Mucosa of rectum (tissue), 2 donors: Measurements from ENCODE around the gene AMPD1.
A peak's percentile ranks its signal among the peaks of the same experiment; 100 is the strongest.

ENCODE experiments used
- H3K27ac ChIP-seq, 2 donors: one replicate each; pipeline ENCODE4 v1.7.0; 2013; ENCODE audit warnings: inconsistent platforms in 2 of 2, low read depth in 2 of 2, low read length in 2 of 2
- H3K27me3 ChIP-seq, 2 donors: one replicate each; pipeline ENCODE4 v1.7.0; 2013; ENCODE audit warnings: low read length in 2 of 2; ENCODE audit not compliant: control insufficient read depth in 2 of 2, insufficient read depth in 2 of 2
- H3K36me3 ChIP-seq, 2 donors: one replicate each; pipeline ENCODE4 v1.7.0; 2013; ENCODE audit warnings: low read length in 2 of 2; ENCODE audit not compliant: control insufficient read depth in 2 of 2, insufficient read depth in 2 of 2
- H3K4me1 ChIP-seq, 2 donors: one replicate each; pipeline ENCODE4 v1.7.0; 2013; ENCODE audit warnings: low read length in 2 of 2, mild to moderate bottlenecking in 1 of 2; ENCODE audit not compliant: control insufficient read depth in 2 of 2, insufficient read depth in 2 of 2
- H3K4me3 ChIP-seq, 2 donors: one replicate each; pipeline ENCODE4 v1.7.0; 2013; ENCODE audit warnings: low read length in 2 of 2
- H3K9ac ChIP-seq, 2 donors: one replicate each; pipeline ENCODE4 v1.7.0; 2013; ENCODE audit warnings: low read length in 2 of 2, low read depth in 1 of 2, mild to moderate bottlenecking in 1 of 2
- H3K9me3 ChIP-seq, 2 donors: one replicate each; pipeline ENCODE4 v1.7.0; 2013; ENCODE audit warnings: low read length in 2 of 2; ENCODE audit not compliant: control insufficient read depth in 2 of 2
- donor health status: healthy.
- donor health status: Normal muscosa, but diverticular disease.

The AMPD1 gene

DNA sequence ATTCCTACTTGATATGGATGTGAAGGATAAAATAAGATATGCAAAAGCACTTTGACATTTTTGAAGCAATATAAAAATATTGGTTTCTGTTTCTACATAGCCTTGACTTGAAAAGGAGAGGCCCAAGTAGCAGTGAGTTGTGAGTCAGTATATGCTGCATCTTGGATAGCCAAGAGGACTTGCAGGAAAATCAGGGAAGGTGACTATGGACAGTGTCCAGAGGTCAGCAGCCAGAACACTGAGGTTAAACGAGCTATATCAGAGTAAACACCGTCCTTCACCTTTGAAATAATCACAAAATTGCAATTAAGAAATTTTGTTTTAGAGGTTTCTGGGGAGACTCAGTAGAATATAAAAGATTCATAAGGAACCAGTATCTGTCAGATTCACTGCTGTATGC, 6.6 kb upstream of the AMPD1 start:
- H3K27ac ChIP-seq = no peak overlapping the region
- no peaks in the 10 kb centered on the region for H3K9me3 ChIP-seq
- no peak overlapping the region for H3K4me3 ChIP-seq
- no peaks in the 10 kb centered on the region for H3K4me1 ChIP-seq
- H3K27me3 ChIP-seq = no peaks in the 10 kb centered on the region
- no peak overlapping the region for H3K9ac ChIP-seq
- H3K36me3 ChIP-seq = peaks cover 0 to 12% of the 10 kb centered on the region in 2 donors

GRCh38 chr1:114700036-114700600, 4.8 kb upstream of the AMPD1 start:
- Histone ChIP-seq H3K9ac (no peak overlapping the region), H3K4me1 (no peaks in the 10 kb centered on the region), H3K27me3 (no peaks in the 10 kb centered on the region), H3K36me3 (no peaks in the 10 kb centered on the region), H3K4me3 (no peak overlapping the region), H3K27ac (no peak overlapping the region), H3K9me3 (no peaks in the 10 kb centered on the region)

GRCh38 chr1:114696810-114697209, 1.5 kb upstream of the AMPD1 start:
- Histone ChIP-seq H3K27me3 (no peaks in the 10 kb centered on the region), H3K9me3 (no peaks in the 10 kb centered on the region), H3K4me3 (no peak overlapping the region), H3K9ac (no peak overlapping the region), H3K36me3 (no peaks in the 10 kb centered on the region), H3K27ac (no peak overlapping the region), H3K4me1 (no peaks in the 10 kb centered on the region)

GRCh38 chr1:114694540-114695310, 621 bp downstream of the AMPD1 start:
- Histone ChIP-seq H3K4me1 (no peaks in the 10 kb centered on the region), H3K36me3 (no peaks in the 10 kb centered on the region), H3K27ac (peak overlapping the region in 1 of 2 donors; percentile 16), H3K4me3 (no peak overlapping the region), H3K9me3 (no peaks in the 10 kb centered on the region), H3K27me3 (no peaks in the 10 kb centered on the region), H3K9ac (no peak overlapping the region)

DNA sequence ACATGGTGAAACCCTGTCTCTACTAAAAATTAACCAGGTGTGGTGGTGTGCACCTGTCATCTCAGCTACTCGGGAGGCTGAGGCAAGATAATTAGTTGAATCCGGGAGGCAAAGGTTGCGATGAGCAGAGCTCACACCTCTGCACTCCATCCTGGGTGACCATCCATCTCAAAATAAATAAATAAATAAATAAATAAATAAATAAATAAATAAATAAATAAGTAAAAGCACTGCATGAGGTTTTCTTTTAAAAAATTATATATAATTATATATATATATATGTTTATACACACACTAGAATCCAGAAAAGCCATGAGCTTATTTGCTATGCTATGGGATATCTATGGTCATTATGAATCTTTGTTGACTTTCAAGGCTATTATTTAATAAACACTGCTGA, 2.4 kb downstream of the AMPD1 start:
- Histone ChIP-seq H3K4me1 (no peaks in the 10 kb centered on the region), H3K4me3 (no peak overlapping the region), H3K27ac (no peak overlapping the region)

DNA sequence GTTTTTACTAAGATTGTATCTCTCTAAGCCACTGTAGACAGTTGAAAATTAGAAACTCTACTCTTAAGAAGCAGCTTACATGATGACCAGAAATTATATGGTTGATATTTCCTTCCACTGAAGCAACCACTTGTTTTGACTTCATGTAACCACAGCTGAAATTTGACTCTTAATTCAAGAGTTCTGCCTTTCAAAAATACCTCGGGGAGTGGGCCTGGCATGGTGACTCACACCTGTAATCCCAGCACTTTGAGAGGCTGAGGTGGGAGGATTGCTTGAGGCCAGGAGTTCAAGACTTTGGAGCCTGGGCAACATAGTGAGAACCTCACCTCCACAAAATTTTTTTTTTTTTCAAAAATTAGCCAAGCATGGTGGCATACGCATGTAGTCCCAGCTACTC, 4.3 kb downstream of the AMPD1 start:
- Histone ChIP-seq H3K9me3 (no peaks in the 10 kb centered on the region), H3K4me1 (no peaks in the 10 kb centered on the region), H3K36me3 (no peaks in the 10 kb centered on the region), H3K27me3 (peaks cover 2 to 5% of the 10 kb centered on the region in 2 donors), H3K27ac (no peak overlapping the region), H3K4me3 (no peak overlapping the region), H3K9ac (no peak overlapping the region)

More for the DNA sequence above, 2.4 kb downstream of the AMPD1 start:
- Histone ChIP-seq H3K27me3 (peaks cover 2 to 5% of the 10 kb centered on the region in 2 donors), H3K9me3 (no peaks in the 10 kb centered on the region), H3K36me3 (no peaks in the 10 kb centered on the region), H3K9ac (no peak overlapping the region)

- H3K9ac ChIP-seq = no peak overlapping the region
- H3K27me3 ChIP-seq = peaks cover 2 to 5% of the 10 kb centered on the region in 2 donors
- no peak overlapping the region for H3K27ac ChIP-seq
- no peaks in the 10 kb centered on the region for H3K36me3 ChIP-seq
- no peaks in the 10 kb centered on the region for H3K4me1 ChIP-seq
- H3K9me3 ChIP-seq = no peaks in the 10 kb centered on the region
- no peak overlapping the region for H3K4me3 ChIP-seq
Observed at GRCh38 chr1:114690148-114690547, 5.2 kb downstream of the AMPD1 start.

- no peaks in the 10 kb centered on the region for H3K36me3 ChIP-seq
- peaks cover 2 to 5% of the 10 kb centered on the region in 2 donors for H3K27me3 ChIP-seq
- no peak overlapping the region for H3K9ac ChIP-seq
- H3K9me3 ChIP-seq = no peaks in the 10 kb centered on the region
- H3K27ac ChIP-seq = no peak overlapping the region
- no peaks in the 10 kb centered on the region for H3K4me1 ChIP-seq
- H3K4me3 ChIP-seq = no peak overlapping the region
Observed at GRCh38 chr1:114688526-114688925, 6.8 kb downstream of the AMPD1 start.

DNA sequence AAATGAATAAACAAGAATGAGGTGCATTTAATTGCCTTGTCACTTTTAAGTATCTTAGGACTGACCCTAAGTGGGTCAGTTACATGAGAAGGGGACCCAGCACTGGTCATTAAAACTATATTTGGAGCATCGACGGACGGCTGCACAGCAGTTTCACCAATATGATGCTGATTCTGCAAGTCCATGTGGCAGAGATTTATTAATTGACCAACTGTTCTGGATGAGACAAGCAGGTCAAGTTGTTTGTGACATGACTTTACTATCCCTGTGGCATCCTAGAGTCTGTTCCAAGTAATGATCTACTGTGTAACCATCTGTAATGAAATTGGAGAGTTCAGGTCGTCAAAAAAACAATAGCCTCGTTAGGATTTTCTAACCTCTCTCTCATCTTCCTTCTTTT, 9.5 kb downstream of the AMPD1 start:
- Histone ChIP-seq H3K27ac (no peak overlapping the region), H3K9ac (no peak overlapping the region), H3K27me3 (peaks cover 5% of the 10 kb centered on the region in 2 donors), H3K4me3 (no peak overlapping the region), H3K9me3 (no peaks in the 10 kb centered on the region), H3K36me3 (no peaks in the 10 kb centered on the region), H3K4me1 (no peaks in the 10 kb centered on the region)

DNA sequence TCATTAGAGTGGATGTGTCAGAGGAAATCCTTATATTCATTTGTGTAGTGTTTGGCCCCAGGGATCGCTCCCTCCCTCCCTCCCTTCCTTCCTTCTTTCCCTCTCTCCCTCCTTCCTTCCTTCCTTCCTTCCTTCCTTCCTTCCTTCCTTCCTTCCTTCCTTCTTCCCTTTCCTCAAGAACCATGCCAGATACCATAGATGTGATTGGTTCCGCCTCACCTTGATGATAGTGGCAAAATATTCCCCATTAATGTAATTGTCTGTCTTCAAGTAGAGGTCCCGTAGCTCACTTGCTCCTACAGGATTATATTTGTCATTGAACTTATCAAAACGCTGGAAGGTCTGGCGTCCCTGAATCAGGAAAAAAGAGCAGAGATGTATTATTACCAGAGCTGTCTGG, 17.7 kb downstream of the AMPD1 start:
- peaks cover 0 to 3% of the 10 kb centered on the region in 2 donors for H3K27me3 ChIP-seq
- H3K9ac ChIP-seq = no peak overlapping the region
- no peak overlapping the region for H3K27ac ChIP-seq
- H3K4me1 ChIP-seq = no peaks in the 10 kb centered on the region
- no peaks in the 10 kb centered on the region for H3K9me3 ChIP-seq
- H3K36me3 ChIP-seq = no peaks in the 10 kb centered on the region
- H3K4me3 ChIP-seq = no peak overlapping the region
